T-helper 2 cell treated with Interferon-gamma antibody and Interleukin-4, amounts not matched to agents 100 ng/mL and 5 ng/mL, for 36 hours (primary cell): ENCODE measurements around the gene PADI1. TPM values are rescaled to one million over a fixed set of nuclear protein-coding genes. Genes with fewer than 3 reads are reported as not detected.

Source experiments
- intact Hi-C: fragments of 100-400 bp; cut with micrococcal nuclease; formaldehyde crosslinking; loops from one replicate; pipeline ENCODE4 v1.15.1; 2023
- total RNA-seq: library from RNA; stranded (reverse); gene quantifications from 2 replicates; pipeline ENCODE4 v1.2.3, GENCODE V29; 2022

The PADI1 gene
- total RNA-seq, 1 donor from 2014 or later, result not detected

- intact Hi-C loops, result no loop called here
These were observed 90.4 kb downstream of the PADI1 start for GRCh38 chr1:17295292-17295691.

Other genes starting within 250 kb of the PADI1 start
- not detected in 2 replicates for gene MFAP2, start 224.5 kb upstream of the PADI1 start, total RNA-seq
- gene ATP13A2, start 193.2 kb upstream of the PADI1 start, total RNA-seq, result 48.7 and 49.4 TPM in 2 replicates
- gene SDHB, start 151.1 kb upstream of the PADI1 start, total RNA-seq, result 75.4 and 81.0 TPM in 2 replicates
- gene PADI2, start 85.7 kb upstream of the PADI1 start, total RNA-seq, result 0.11 and 0.14 TPM in 2 replicates
- gene PADI3, start 44.0 kb downstream of the PADI1 start, total RNA-seq, result not detected in 2 replicates
- 0.25 TPM in 1 of 2 replicates, not detected in the other for gene PADI4, start 103.1 kb downstream of the PADI1 start, total RNA-seq
- not detected in 2 replicates for gene PADI6, start 167.1 kb downstream of the PADI1 start, total RNA-seq
- gene RCC2, start 234.5 kb downstream of the PADI1 start, total RNA-seq, result 140 and 142 TPM in 2 replicates